Mucosa of rectum (tissue), 2 donors: Measurements from ENCODE around the gene CADM1.

Experiments
- H3K27ac ChIP-seq, 2 donors: one replicate each; pipeline ENCODE4 v1.7.0; 2013; ENCODE audit warnings: inconsistent platforms in 2 of 2, low read depth in 2 of 2, low read length in 2 of 2
- H3K27me3 ChIP-seq, 2 donors: one replicate each; pipeline ENCODE4 v1.7.0; 2013; ENCODE audit warnings: low read length in 2 of 2; ENCODE audit not compliant: control insufficient read depth in 2 of 2, insufficient read depth in 2 of 2
- H3K36me3 ChIP-seq, 2 donors: one replicate each; pipeline ENCODE4 v1.7.0; 2013; ENCODE audit warnings: low read length in 2 of 2; ENCODE audit not compliant: control insufficient read depth in 2 of 2, insufficient read depth in 2 of 2
- H3K4me1 ChIP-seq, 2 donors: one replicate each; pipeline ENCODE4 v1.7.0; 2013; ENCODE audit warnings: low read length in 2 of 2, mild to moderate bottlenecking in 1 of 2; ENCODE audit not compliant: control insufficient read depth in 2 of 2, insufficient read depth in 2 of 2
- H3K4me3 ChIP-seq, 2 donors: one replicate each; pipeline ENCODE4 v1.7.0; 2013; ENCODE audit warnings: low read length in 2 of 2
- H3K9ac ChIP-seq, 2 donors: one replicate each; pipeline ENCODE4 v1.7.0; 2013; ENCODE audit warnings: low read length in 2 of 2, low read depth in 1 of 2, mild to moderate bottlenecking in 1 of 2
- H3K9me3 ChIP-seq, 2 donors: one replicate each; pipeline ENCODE4 v1.7.0; 2013; ENCODE audit warnings: low read length in 2 of 2; ENCODE audit not compliant: control insufficient read depth in 2 of 2
- donor health status: healthy.
- donor health status: Normal muscosa, but diverticular disease.

The CADM1 gene

DNA sequence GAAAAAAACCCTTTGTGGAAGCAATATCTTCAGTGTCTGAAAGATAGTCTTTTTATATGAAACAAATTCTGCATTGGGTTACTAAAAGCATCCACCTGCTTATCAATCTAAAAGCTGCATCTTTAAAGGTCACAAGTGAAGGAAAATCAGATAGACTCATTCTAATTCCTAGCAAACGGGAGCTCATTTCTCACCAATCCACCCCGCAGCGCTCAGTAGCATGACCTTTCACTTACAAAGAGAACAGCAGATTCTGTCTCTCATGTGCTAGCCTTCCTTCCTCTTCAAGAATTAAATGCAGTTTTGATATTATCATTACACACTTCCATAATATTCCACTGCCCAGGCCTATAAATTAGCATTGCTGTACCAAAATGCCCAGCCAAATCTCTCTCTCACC is 212.9 kb downstream of the CADM1 start:
- Histone ChIP-seq H3K4me3 (no peak overlapping the region), H3K4me1 (no peaks in the 10 kb centered on the region), H3K9ac (no peak overlapping the region), H3K27ac (no peak overlapping the region), H3K9me3 (no peaks in the 10 kb centered on the region), H3K27me3 (no peaks in the 10 kb centered on the region), H3K36me3 (no peaks in the 10 kb centered on the region)

DNA sequence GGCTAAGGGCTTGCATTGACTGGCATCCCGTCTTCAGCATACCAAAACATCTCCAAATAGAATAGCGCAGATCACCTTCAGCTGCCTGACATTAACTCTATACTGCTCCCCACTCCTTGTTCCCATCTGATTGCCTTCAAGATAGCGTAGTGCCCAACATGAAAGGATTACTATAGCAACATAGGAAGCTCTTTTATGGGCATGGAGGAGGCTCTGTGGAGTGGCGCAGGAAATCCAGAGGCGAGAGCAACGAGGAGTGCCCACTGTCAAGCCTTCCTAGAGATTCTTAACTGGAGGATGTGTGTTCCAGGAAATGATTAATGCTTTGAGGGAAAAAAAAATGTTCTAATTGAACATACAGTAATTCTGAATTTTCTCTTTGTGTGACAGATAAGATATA is 213.3 kb downstream of the CADM1 start:
- no peaks in the 10 kb centered on the region for H3K27me3 ChIP-seq
- no peaks in the 10 kb centered on the region for H3K36me3 ChIP-seq
- H3K27ac ChIP-seq: no peak overlapping the region
- no peaks in the 10 kb centered on the region for H3K4me1 ChIP-seq
- no peak overlapping the region for H3K9ac ChIP-seq
- H3K9me3 ChIP-seq: no peaks in the 10 kb centered on the region
- H3K4me3 ChIP-seq: no peak overlapping the region

DNA sequence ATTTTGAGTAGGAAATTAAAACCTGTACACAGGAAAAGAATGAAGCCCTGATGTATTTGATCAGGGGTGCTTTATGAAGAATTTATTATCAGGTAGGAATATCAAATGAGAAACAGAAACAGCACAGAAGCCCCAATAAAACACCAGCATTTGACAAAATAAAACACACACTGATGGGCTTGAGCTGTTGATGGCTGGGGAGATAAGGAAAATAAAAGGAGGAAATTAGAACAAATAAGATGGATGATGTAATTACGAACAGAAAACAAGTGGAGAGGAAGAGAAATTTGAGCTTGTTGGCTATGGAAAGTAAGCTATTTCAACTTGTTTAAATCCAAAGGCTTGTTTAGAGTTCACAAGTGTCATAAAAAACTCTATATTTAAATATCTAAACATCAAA is 213.7 kb downstream of the CADM1 start:
- no peaks in the 10 kb centered on the region for H3K4me1 ChIP-seq
- no peaks in the 10 kb centered on the region for H3K9me3 ChIP-seq
- no peak overlapping the region for H3K4me3 ChIP-seq
- no peak overlapping the region for H3K27ac ChIP-seq
- H3K36me3 ChIP-seq: no peaks in the 10 kb centered on the region
- no peak overlapping the region for H3K9ac ChIP-seq
- no peaks in the 10 kb centered on the region for H3K27me3 ChIP-seq

DNA sequence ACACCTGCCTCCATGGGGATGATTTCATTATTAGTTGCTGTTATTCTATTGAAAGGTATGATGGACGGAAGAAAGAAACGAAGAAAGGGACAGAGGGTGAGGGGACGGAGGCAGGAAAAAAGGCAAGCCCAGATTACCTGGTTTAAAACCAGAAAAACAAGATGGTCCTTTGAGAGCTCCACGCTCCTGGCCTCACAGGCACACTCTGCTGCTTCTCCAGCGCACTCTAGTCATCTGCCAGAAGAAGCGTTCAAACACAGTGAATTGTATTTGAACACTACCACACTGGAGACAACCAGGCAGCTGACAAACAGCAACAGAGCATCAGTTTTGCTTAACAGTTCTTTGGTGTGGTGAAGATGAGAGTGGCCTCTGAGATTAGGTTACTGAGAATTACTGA is 216.9 kb downstream of the CADM1 start:
- Histone ChIP-seq H3K9me3 (no peaks in the 10 kb centered on the region), H3K36me3 (no peaks in the 10 kb centered on the region), H3K4me3 (no peak overlapping the region), H3K4me1 (no peaks in the 10 kb centered on the region), H3K27ac (no peak overlapping the region), H3K9ac (no peak overlapping the region), H3K27me3 (no peaks in the 10 kb centered on the region)

DNA sequence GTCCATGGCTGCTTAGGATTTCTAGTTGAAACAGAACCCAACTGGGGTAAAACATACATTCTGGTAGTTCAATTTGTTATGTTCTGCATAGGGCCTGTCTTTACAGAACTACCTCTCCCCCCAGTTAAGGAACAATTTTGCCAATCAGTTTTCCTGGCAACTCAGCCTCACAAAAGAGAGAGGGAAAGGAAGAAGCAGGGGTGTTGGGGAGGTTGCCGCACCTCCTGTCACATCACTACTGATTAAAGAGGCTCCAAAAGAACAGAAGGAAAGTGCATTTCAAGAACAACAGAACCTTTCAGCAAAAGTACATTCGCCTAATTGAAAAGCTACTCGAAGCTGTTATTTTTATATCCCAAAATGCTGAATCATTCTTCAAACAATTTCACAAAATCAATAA is 217.6 kb downstream of the CADM1 start:
- no peak overlapping the region for H3K4me3 ChIP-seq
- H3K27me3 ChIP-seq: no peaks in the 10 kb centered on the region
- H3K36me3 ChIP-seq: no peaks in the 10 kb centered on the region
- no peak overlapping the region for H3K27ac ChIP-seq
- no peaks in the 10 kb centered on the region for H3K4me1 ChIP-seq
- no peaks in the 10 kb centered on the region for H3K9me3 ChIP-seq
- no peak overlapping the region for H3K9ac ChIP-seq

DNA sequence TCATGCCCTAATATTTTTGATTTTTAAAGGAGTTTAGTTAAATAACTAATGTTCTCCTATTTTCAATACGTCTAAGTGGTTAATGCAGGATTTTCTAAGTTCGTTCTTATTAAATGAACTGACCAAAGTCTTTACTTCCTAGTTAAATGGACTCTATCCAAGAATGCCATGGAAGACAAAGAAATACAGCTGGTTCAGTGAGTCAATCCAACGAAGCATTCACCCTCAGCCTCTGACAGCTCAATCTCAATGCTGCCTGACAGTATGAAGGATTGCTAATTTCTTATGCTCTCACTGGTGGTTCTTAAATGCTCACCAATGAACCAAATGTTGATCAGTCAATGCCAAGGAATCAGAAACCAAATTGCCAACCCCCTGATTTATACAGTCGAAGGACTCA is 219.4 kb downstream of the CADM1 start:
- H3K9me3 ChIP-seq: no peaks in the 10 kb centered on the region
- H3K4me1 ChIP-seq: no peaks in the 10 kb centered on the region
- H3K4me3 ChIP-seq: no peak overlapping the region
- no peak overlapping the region for H3K27ac ChIP-seq
- no peak overlapping the region for H3K9ac ChIP-seq
- H3K27me3 ChIP-seq: no peaks in the 10 kb centered on the region
- H3K36me3 ChIP-seq: no peaks in the 10 kb centered on the region

DNA sequence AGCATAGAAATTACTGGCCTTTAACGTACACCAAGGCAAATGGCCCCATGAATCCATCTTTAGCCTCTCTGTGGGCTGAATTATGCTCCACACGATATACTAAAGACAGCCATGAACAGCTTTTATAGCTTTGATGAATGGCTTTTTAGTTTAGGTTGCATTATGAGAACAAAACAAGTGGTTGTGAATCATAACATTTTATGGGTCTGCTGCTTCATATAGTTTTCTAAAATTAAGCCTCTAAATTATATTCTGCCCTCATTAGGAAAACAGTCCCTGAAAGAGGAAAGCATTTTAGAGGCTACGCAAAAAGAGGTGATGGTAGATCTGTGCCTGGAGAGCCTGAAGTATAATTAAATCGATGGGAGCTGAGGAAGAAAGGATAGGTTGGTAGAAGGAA is 221.3 kb downstream of the CADM1 start:
- H3K4me3 ChIP-seq: no peak overlapping the region
- H3K27me3 ChIP-seq: no peaks in the 10 kb centered on the region
- no peaks in the 10 kb centered on the region for H3K4me1 ChIP-seq
- no peak overlapping the region for H3K27ac ChIP-seq
- H3K36me3 ChIP-seq: no peaks in the 10 kb centered on the region
- H3K9ac ChIP-seq: no peak overlapping the region
- H3K9me3 ChIP-seq: no peaks in the 10 kb centered on the region

DNA sequence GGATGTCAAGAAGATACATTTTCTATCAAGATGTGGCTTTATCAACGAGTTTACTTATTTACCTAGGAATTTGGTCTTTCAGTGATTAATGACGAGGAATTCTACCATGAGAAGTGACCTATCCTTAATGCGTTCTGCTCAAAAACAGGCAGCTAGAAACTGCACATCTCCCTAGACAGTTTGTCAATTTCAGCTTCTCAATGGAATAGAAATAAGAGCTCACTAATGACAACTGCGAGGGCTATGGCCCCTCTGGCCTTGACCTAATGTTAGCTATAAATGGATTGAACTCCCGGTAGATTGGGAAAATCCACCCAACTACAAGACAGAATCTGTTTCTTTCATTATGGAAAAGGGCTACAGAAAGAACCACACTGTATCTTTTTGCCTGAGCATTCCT is 223.4 kb downstream of the CADM1 start:
- H3K27me3 ChIP-seq: no peaks in the 10 kb centered on the region
- no peak overlapping the region for H3K27ac ChIP-seq
- H3K4me1 ChIP-seq: no peaks in the 10 kb centered on the region
- no peak overlapping the region for H3K9ac ChIP-seq
- no peak overlapping the region for H3K4me3 ChIP-seq
- no peaks in the 10 kb centered on the region for H3K36me3 ChIP-seq
- H3K9me3 ChIP-seq: no peaks in the 10 kb centered on the region

DNA sequence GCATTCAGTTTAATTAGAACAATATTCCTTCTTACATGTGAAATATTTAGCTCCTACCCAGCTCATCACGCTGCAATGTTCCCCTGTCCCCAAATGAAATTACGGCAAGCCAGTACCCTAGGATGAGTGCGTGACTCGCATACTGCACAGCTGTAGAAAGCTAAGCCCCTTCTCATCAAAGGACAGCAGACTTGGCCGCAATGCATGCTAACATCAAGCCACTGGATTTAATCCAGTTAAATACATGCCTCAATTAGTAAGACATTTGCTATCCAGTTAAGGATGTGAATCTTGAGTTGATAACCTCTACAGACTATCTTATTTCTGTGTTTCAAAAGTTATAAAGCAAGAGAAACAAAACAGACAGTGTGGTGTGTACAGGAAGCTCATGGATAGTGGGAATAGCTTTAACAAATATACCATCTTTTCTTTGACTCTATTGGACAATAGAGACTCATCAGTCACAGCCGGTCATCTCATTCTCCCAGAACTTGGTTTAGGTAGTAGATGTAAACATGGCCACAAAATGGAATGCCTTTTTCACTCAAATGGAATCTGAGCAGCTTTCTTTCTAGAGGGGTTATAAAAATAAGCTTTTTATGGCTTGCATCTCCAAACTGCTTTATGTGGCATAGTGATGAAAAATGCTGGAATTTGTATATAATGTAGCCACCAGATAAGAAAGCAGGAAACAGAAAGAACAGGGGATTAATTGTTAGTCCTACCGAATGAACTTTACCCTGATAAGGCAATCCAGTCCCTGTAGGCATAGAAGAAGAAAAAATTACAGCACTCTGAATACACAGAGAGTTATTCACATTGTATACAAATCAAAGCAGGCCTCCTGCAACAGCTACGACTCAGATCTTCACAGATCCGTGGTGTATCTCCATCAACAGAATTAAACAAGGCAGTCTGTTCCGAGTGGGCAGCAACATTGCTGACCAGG is 224.1 kb downstream of the CADM1 start:
- Histone ChIP-seq H3K9me3 (no peaks in the 10 kb centered on the region), H3K4me1 (no peaks in the 10 kb centered on the region), H3K27me3 (no peaks in the 10 kb centered on the region), H3K9ac (no peak overlapping the region), H3K4me3 (no peak overlapping the region), H3K36me3 (no peaks in the 10 kb centered on the region), H3K27ac (no peak overlapping the region)

DNA sequence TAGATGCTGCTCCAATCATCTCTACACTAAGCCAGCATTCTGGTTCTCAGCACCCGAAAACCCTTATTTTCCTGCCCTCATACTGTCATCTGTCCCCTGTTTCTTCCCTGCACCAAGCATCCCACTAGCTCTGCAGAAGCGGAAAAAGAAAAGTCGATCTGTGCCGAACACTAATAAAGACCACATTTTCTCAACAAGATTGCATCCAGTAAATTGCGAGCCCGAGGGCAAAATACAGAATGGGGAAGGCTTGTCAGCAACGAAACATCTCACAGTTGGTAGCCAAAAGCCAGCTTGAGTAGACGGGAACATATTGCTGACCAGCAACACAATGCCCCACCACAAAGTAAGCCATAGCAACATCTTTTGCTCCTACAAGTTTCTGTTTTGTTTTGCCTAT is 227.4 kb downstream of the CADM1 start:
- Histone ChIP-seq H3K4me1 (no peaks in the 10 kb centered on the region), H3K9ac (no peak overlapping the region), H3K27ac (no peak overlapping the region), H3K36me3 (no peaks in the 10 kb centered on the region), H3K4me3 (no peak overlapping the region), H3K27me3 (no peaks in the 10 kb centered on the region), H3K9me3 (no peaks in the 10 kb centered on the region)
